GM23248 (cell line): ENCODE results near the gene CCDC66.

Experiments used
- EZH2 ChIP-seq: fragments of 200-600 bp; sonication (generic); IDR thresholded peaks from 2 replicates; pipeline ENCODE4 v1.6.1; 2018; ENCODE audit warnings: antibody characterized with exemption, mild to moderate bottlenecking; ENCODE audit not compliant: insufficient read depth, poor library complexity, severe bottlenecking
- EZH2phosphoT487 ChIP-seq: fragments of 200-600 bp; sonication (generic); IDR thresholded peaks from 2 replicates; pipeline ENCODE4 v1.6.1; 2018; ENCODE audit warnings: antibody characterized with exemption, moderate library complexity, mild to moderate bottlenecking, low read depth; ENCODE audit not compliant: insufficient read depth

DNA sequence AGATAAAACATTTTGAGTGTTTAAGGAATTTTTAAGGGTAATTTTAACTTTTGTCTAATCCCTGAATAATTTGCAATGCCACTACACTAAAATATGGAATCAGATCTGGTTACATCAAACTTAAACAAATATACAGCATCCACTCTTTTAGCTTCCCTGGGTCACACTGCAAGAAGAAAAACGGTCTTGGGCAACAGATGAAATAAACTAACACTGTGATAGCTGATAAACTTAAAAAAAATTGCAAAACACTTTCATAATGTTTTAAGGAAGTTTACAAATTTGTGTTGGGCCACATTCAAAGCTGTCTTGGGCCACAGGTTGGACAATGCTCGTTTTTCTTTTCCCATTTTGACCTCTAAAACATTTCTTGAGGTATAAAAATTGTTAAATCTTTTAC lies 34.3 kb downstream of the CCDC66 start:
- TF ChIP-seq EZH2, result no peak
- no peak for TF ChIP-seq EZH2phosphoT487
